ENCODE data around the gene ZNF865.
"Not testable (repeated sequence)": the region's sequence is repeated elsewhere in the genome, so short reads cannot be mapped to it uniquely, and the experiment has no call there.

ZNF865 gene

DNA sequence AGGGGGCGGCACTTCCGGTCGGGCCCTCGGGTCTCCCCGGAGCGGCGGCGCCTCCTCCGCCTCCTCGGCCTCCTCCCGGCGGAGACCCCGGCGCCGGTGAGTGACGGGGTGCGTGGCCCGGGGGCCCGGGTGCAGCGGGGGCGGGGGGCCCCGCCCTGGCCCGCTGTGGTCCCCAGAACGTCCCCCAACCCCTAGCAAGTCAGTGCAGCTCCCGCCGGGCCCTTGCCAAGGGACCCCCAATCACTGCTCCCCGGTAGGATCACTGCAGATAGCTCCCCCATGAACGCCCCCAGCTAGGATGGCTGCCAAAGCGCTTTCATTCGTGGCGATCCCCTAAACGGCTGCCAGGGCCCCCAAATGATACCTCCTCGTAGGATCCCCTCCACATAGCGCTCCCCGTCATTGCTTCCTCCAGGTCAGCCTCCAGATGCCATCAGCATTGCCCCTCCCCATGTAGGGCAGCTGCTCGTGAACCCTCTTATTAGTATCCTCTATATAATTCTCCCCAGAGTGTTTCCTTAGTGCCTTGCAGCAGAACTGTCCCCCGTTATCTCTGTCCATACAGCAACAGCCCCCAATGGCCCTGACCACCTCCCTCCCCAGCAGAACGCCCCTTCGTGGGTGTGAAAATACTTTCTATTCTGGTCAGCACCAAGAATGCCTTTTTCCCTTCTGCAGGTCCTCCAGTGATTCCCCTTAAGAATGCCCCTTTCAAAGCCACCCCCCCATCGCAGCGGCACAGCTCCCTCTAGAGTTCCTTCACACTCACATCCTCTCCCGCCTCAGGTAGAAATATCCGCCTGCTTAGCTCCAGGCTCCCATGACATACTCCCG, at the start of gene ZNF865:
Gene ZNF865 (plus strand): TSS at position 11 of the 834 bp plus-strand sequence. CDS start 7,972 bp downstream, outside the sequence.
- in situ Hi-C loops (cut with HindIII; ENCODE audit: low sequenced_read_pairs): no loop called here

DNA sequence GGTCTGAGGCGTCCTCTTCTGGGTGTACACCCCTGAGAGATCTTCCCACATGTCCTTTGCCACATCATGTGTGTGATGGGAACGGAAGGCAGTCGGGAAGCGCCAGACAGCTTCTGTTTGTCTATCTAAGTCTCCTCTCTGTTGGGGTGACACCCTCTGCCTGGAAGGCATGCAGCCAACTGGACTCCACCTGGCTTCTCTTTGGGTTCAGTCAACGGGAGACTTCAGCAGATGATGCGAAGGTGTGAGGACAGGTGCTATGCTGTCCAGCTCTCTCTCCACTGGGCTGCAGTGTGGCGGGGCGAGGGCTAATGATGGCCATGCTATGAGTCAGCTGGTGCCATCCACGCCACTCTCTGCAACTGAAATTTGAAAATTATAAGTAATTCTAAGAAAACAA, 45.8 kb upstream of the ZNF865 start:
- in situ Hi-C loops (cut with HindIII; ENCODE audit: low sequenced_read_pairs): no loop called here

DNA sequence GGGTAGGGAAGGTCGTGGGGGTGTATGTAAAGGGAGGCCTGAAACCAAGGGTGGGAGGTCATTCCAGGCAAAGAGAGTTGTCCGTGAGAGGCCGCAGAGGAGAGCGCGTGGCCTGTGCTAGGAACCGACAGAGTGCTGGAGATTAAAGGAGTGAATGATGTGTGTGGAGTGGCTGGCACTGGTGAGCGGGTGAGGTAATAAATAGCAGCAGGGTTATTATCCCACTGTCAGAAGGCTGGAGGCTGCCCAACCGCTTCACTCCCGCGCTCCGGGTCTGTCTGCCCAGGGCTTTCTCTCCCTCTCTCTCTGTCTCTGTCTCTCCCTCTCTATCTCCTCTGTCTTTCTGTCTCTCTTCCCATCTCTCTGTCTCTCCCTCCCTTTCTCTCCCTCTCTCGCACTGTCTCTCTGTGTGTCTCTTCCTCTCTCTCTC, 42.2 kb upstream of the ZNF865 start:
- in situ Hi-C loops (cut with HindIII; ENCODE audit: low sequenced_read_pairs): no loop called here

DNA sequence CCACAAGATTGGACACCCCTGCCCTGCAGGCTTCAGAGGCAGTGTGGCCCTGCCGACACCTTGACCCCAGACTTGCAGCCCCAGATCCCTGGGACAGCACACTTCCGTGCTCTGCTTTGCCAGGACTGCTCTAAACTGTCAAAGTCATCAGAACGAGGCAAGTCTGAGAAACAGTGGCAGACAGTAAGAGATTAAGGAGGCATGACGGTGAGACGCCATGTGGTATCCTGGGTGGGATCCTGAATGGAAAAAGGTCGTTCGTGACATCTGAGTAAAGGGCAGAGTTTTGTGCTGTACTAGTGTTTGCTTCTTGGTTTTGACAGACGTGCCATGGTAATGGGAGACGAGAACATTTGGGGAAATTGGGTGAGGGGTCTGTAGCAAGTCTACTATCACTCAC, 38.6 kb upstream of the ZNF865 start:
- in situ Hi-C loops (cut with HindIII; ENCODE audit: low sequenced_read_pairs): no loop called here

DNA sequence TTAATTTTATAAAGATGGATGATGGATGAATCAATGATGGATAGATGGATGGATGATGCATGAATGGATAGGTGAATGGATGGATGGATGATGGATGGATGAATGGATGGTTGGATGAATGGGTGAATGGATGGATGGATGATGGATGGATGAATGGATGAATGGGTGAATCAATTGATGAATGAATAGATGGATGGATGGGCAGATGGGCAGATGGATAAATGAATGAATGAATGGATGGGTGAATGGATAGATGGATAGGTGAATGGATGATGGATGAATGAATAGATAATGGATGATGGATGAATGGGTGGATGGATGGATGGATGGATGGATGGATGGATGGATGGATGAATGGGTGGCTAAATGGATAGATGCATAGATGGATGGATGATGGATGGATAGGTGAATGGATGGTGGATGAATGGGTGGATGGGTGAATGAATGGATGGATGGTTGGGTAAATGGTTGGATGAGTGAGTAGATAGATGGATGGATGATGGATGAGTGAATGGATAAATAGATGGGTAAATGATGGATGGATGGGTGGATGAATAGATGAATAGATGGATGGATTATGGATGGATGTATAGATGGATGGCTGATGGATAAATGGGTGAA, 37.6 kb upstream of the ZNF865 start:
- in situ Hi-C loops (cut with HindIII; ENCODE audit: low sequenced_read_pairs): no loop called here

DNA sequence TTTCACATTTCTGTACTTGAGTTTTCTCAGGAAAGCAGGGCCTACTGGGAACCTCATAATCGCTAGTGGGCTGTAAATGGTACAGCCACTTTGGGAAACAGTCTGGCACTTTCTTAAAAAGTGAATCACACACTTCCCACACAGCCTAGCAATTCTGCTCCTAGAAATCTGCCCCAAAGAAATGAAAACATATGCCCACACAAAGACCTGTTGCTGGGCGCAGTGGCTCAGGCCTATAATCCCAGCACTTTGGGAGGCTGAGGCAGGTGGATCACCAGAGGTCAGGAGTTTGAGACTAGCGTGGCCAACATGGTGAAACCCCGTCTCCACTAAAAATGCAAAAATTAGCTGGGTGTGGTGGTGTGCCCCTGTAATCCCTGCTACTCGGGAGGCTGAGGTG, 36.0 kb upstream of the ZNF865 start:
- in situ Hi-C loops (cut with HindIII; ENCODE audit: low sequenced_read_pairs): not testable (repeated sequence)

DNA sequence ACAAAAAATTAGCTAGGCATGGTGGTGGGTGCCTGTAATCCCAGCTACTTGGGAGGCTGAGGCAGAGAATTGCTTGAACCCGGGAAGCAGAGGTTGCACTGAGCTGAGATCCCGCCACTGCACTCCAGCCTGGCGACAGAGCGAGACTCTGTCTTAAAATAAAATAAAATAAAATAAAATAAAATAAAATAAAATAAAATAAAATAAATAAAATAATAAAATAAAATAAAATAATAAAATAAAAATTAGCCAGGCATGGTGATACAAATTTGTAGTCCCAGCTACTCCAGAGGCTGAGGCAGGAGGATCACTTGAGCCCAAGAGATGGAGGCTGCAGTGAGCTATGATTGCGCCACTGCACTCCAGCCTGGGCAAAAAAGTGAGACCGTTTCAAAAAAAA, 31.5 kb upstream of the ZNF865 start:
- in situ Hi-C loops (cut with HindIII; ENCODE audit: low sequenced_read_pairs): not testable (repeated sequence)

DNA sequence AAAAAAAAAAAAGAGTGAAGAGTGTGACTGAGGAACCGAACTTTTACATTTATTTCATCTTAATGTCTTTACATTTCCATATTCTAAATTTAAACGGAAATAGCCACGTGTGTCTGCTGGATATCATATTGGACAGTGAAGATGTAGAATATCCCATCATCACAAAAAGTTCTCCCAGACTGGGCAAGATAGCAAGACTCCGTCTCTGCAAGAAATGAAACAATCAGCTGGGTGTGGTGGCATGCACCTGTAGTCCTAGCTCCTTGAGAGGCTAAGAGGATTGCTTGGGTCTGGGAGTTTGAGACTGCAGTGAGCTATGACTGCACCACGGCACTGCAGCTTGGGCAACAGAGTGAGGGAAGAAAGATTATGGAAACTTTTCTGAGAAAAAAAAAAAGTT, 28.7 kb upstream of the ZNF865 start:
- in situ Hi-C loops (cut with HindIII; ENCODE audit: low sequenced_read_pairs): no loop called here

DNA sequence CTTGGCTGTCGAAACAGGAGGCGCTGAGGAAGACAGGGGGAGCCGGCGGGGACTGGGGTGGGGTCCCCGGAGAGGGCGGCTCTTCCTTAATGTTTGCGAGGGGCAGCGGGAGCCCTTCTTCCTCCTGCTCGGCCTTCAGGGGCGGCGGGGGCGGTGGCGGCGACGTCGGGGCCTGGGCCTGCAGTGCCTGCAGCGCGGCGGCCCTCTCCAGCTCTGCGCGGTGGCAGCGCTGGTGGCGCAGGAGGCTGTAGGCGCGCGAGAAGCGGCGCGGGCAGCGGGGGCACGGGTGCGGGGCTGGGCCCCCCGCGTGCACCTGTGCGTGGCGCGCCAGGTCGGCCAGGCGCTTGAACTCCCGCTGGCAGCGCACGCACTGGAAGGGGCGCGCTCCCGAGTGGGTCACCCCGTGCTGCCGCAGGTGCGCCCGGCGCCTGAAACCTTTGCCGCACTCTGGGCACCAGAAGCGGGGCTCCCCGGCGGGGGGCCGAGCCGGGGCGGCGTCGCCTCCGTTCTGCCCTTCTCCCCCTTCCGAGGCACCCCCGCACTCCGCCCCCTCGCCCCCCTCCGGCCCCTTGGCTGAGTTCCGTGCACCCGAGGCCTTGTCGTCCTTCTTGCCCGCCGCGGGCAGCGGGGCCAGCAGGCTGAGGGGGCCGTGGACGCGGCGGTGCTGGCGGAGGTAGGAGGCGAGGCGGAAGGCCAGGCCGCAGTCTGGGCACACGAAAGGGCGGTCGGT, 27.3 kb upstream of the ZNF865 start:
- in situ Hi-C loops (cut with HindIII; ENCODE audit: low sequenced_read_pairs): no loop called here

DNA sequence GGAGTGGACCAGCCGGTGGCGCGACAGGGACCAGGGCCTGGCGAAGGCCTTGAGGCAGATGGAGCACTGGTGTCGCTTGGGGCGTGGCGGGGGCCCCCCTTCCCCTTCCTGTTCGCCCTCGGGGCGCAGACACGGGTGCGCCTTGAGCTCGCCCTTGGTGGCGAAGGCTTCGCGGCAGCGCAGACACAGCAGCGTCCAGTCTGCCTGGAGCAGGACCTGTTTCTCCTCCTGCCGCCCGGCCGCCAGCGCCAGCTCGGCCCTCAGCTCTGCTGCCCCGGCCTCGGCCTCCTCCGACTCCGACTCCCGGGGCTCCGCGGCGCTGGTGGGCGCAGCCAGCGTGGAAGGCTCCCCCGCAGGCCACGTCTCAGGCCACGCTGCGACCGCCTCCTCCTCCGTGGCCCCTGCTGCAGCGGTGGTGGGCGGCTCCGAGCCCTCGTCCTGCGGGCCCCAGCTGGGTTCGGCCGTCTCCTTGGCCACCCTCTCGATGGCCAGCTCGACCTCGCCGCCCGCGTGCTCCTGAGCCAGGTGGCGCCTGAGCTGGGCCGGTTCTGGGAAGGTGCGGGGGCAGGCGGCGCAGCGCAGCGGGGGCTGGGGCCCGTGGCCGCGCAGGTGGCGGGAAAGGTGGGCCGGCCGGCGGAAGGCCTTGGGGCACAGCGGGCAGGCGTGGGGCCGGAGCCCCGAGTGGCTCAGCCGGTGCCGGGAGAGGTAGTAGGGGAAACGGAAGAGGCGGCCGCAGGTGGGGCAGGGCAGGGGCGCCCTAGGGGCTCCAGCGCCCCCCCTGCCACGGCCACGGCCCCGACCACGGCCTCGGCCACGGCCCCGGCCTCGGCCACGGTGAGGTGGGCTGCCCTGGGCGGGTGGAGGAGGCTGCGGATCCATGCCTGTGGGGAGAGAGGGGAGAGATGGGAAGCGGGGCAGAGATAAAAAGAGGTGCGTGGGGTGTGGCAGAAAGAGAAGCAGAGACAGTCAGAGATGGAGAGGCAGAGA, 26.4 kb upstream of the ZNF865 start:
- in situ Hi-C loops (cut with HindIII; ENCODE audit: low sequenced_read_pairs): no loop called here

DNA sequence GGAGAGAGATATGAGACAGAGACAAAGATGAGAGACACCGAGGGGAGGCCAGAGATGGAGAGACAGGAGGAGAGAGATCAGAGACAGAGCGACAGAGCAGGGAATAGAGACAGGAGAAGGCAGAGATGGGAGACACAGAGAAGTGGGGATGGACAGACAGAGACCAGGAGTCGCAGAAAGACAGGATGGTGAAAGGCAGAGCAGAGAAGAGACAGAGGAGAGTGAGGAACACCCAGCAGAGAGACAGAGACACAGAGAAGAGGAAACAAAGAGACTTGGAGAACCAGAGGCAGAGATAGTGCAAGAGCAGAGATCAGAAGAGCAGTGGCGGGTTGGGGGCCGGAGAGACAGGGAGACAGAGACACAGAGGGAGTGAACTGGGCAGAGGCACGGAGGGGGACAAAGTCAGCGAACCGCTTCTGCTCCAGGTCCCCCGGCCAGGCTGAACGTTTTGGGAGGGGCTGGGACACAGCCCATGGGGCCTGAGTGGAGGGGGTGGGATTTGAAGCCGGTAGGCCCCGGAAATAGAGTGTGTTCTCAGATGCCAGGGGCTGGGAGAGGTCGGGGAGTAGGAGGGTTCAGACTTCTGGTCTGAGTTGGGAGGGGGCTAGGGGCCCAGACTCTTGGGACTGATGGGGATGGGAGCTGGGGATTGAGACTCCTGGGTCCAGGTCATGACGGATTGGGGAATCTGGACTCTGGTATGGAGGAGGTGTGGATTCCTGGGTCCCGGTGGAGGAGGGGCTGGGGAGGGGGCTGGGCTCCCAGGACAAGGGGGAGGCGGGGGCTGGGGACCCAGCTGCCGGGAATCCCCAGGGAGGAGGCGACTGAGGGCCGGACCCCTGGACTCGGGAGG, 25.5 kb upstream of the ZNF865 start:
- in situ Hi-C loops (cut with HindIII; ENCODE audit: low sequenced_read_pairs): no loop called here

DNA sequence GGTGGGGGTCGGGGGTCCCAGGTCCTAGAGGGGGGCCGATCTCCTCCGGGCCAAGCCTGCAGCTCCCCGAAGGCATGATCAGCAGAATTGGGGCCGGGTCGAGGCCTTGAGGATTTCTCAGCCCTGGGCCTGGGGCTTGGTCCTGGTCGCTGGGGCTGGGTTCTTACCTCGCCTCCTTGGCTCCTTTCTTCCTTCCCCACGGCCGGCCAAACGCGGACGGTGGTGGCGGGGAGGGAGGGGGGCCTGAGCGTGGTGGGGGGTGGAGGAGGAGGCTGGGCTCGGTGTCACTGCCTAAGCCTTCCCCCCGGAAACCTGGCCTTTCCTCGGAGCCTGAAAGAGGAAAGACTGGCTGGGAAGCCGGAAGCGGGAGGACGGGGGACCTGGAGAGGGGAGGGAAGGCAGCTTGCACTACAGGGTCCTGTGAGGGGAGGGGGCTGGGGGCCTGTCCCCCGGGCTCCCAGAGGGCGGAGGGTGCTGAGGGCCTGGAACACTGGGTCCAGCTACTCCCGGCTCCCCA, 24.8 kb upstream of the ZNF865 start, which contains the start of gene ZNF579:
Gene ZNF579 (minus strand): TSS at position 221 of the 517 bp plus-strand sequence. CDS start 1,209 bp downstream, outside the sequence.
- in situ Hi-C loops (cut with HindIII; ENCODE audit: low sequenced_read_pairs): no loop called here

DNA sequence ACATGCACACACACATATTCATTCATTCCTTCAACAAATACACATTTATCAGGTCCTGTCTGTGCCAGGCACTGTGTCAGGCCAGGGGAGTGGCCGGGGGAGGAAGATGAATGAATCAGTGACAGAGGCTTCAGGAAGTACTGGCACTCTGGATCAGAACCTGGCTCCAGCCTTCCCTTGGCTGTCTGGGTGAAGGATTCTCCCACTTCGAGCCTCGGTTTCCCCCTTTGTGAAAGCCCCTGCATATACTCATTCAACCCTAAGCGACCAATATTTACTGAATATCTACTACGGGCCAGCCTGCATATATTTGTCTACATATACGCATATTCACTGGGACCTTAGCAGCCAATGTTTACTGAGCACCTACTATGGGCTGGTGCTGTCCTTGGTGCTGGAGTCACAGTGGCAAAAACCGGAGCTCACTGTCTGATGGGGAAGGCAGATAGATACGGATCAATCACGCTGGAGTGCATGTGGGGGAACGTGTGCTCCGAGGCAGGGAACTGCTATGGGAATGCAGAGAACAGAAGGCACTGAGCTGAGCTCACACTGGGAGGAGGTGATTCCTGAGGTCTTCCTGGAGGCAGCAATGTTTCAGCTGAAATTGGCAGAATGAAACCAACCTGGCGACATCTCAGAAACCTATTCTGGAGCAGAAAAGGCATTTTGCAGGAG, 24.2 kb upstream of the ZNF865 start:
- in situ Hi-C loops (cut with HindIII; ENCODE audit: low sequenced_read_pairs): no loop called here

DNA sequence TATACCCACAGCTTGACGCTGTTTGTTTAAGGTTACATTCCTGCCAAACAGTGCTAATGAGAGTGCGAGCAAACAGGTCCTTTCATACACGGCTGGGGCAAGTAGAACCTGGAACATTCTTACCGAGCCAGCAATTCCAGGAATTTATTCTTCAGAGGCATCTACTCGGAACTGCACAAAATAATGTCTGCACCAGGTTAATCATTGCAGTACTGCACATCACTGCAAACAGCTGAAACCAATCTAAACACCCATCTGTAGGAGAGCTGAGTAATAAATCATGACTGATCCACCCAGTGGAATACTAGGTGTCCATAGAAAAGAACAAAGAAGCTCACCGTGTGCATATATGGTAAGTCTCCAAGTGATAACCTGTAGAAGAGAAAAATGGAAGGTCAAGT, 23.6 kb upstream of the ZNF865 start:
- in situ Hi-C loops (cut with HindIII; ENCODE audit: low sequenced_read_pairs): no loop called here

DNA sequence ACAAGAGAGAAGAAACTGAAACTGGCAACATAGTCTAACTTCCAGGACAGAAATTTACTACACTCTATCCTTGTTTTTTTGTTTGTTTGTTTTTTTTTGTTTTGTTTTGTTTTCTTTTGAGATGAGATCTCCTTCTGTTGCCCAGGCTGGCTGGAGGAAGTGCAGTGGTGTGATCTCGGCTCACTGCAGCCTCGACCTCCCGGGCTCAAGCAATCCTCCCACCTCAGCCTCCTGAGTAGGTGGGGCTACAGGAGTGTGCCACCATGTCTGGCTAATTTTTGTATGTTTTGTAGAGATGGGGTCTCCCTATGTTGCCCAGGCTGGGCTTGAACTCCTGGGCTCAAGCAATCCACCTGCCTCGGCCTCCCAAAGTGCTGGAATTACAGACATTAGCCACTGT, 23.2 kb upstream of the ZNF865 start:
- in situ Hi-C loops (cut with HindIII; ENCODE audit: low sequenced_read_pairs): not testable (repeated sequence)

DNA sequence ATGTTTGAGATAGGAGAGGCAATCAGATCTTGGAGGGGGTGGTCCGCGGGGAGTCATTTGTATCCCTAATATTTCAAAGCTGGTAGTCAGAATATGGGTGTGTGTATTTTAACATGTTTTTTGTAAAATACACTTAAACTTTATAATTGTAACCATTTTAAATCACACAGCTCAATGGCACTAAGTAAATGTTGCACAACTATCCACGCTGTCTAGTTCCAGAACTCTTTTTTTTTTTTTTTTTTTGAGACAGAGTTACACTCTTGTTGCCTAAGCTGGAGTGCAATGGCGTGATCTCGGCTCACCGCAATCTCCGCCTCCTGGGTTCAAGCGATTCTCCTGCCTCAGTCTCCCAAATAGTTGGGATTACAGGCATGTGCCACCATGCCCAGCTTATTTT, 21.6 kb upstream of the ZNF865 start:
- in situ Hi-C loops (cut with HindIII; ENCODE audit: low sequenced_read_pairs): not testable (repeated sequence)

DNA sequence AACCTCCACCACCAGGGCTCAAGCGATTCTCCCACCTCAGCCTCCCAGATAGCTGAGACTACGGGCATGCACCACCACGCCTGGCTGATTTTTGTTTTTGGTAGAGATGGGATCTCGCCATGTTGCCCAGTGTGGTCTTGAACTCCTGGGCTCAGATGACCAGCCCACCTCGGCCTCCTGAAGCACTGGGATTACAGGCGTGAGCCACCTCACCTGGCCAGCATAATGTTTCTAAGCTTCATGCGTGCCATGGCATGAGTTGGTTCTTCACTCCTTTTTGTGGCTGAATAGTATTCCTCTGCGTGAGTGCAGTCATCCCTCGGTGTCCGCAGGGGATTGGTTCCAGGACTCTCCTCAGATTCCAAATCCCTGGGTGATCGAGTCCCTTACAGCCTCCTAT, 20.6 kb upstream of the ZNF865 start:
- in situ Hi-C loops (cut with HindIII; ENCODE audit: low sequenced_read_pairs): no loop called here

DNA sequence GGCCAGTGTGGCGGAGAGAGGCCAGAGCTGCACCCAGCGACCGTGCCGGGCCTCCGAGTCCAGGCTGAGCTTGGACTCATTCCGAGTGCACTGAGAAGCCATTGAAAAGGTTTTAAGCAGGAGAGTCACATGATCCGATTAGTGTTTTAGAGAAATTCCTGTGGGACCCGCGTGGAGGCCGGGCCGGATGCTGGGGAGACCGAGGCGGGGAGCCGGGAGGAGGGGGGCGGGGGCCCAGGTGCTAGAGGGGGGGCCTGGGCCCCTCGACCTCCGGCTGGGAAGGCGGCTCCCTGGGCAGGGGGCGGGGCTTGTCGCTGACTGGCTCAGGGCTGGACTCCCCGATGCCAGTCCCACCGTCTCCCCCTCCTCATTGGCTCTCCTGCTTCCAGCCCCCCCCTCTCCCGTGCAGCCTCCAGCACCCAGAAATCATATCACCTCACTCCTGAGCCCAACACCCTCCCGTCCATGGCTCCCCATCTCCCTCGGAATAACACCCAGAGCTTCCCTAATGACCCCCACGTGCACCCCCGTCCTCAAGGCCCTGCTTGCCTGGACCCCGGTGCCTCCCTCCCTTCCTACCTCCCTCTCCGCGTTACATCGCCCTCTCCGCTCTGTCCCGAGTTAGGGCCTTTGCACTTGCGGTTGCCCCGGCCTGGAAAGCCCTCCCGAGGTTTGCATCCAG, 19.6 kb upstream of the ZNF865 start:
- in situ Hi-C loops (cut with HindIII; ENCODE audit: low sequenced_read_pairs): no loop called here

Measured in endothelial cell of hepatic sinusoid (primary cell).